Kidney (tissue), 14 donors: ENCODE measurements around the gene NFIA. TPM values are rescaled to one million over a fixed set of nuclear protein-coding genes. Genes with fewer than 3 reads are reported as not detected.

Experiments used
- DNase-seq, 5 donors: peaks; one replicate each; pipeline ENCODE4 v3.0.0-alpha.2; 2013 to 2020
- FAIRE-seq: peaks from 2 replicates; lab custom pipeline; 2012; peaks lifted over from hg19 to GRCh38; lab: Jason Lieb, UNC
- H3K27ac ChIP-seq, 2 donors: one replicate each; pipeline ENCODE4 v1.7.0; 2013; ENCODE audit warnings: low read depth in 2 of 2, low read length in 2 of 2, inconsistent platforms in 1 of 2
- H3K27me3 ChIP-seq: one replicate; pipeline ENCODE4 v1.7.1; 2013; ENCODE audit warnings: low read length, inconsistent platforms; ENCODE audit not compliant: control insufficient read depth, insufficient read depth
- H3K36me3 ChIP-seq, 3 donors: one replicate each; pipeline versions ENCODE4 v1.7.0 to v1.7.1; 2013; ENCODE audit warnings: low read length in 3 of 3, control low read depth in 1 of 3, inconsistent platforms in 1 of 3; ENCODE audit not compliant: insufficient read depth in 3 of 3, control insufficient read depth in 2 of 3
- H3K4me1 ChIP-seq, 3 donors: one replicate each; pipeline versions ENCODE4 v1.7.0 to v1.7.1; 2013; ENCODE audit warnings: low read length in 3 of 3, inconsistent platforms in 1 of 3, low read depth in 1 of 3; ENCODE audit not compliant: control insufficient read depth in 2 of 3, insufficient read depth in 2 of 3
- H3K4me3 ChIP-seq, 3 donors: one replicate each; pipeline versions ENCODE4 v1.7.0 to v1.8.1; 2013; ENCODE audit warnings: low read length in 3 of 3, control low read depth in 1 of 3, inconsistent platforms in 1 of 3
- H3K9ac ChIP-seq, 3 donors: one replicate each; pipeline versions ENCODE4 v1.7.0 to v1.7.1; 2013; ENCODE audit warnings: low read length in 3 of 3, control low read depth in 1 of 3, inconsistent platforms in 1 of 3
- H3K9me3 ChIP-seq, 3 donors: one replicate each; pipeline versions ENCODE4 v1.7.0 to v1.7.1; 2013; ENCODE audit warnings: low read length in 3 of 3, control low read depth in 1 of 3, inconsistent platforms in 1 of 3; ENCODE audit not compliant: control insufficient read depth in 2 of 3, insufficient read depth in 1 of 3
- CTCF ChIP-seq: IDR thresholded peaks from 3 replicates; pipeline ENCODE4 v1.5.1; 2012; ENCODE audit warnings: mild to moderate bottlenecking, moderate library complexity, borderline replicate concordance; ENCODE audit not compliant: insufficient read depth; ENCODE audit errors: extremely low read depth
- intact Hi-C: fragments of 100-400 bp; cut with DNase I; formaldehyde crosslinking; loops from one replicate; pipeline ENCODE4 v1.11.1; 2022
- polyA plus RNA-seq: library from polyadenylated mRNA; stranded (reverse); fragments of 350-450 nt; fragmentation: Illumina TruSeq; extraction: RNeasy Lipid Tissue Mini Kit (QIAGEN cat#74804); gene quantifications from one replicate; pipeline ENCODE4 v1.2.3, GENCODE V29; 2014; ENCODE audit warnings: low read depth, low replicate concordance; ENCODE audit not compliant: insufficient read depth
- total RNA-seq: library from RNA; stranded (reverse); fragmentation: NEBNext Ultra II Directional; extraction: Animal tissue kit (Norgen Biotek cat#: 25700); gene quantifications from one replicate; pipeline ENCODE4 v1.2.1, GENCODE V29; 2021
- donor health status: control.
- donor health status: control.
- donor health status: control.
- donor health status: control.
- donor health status: control.
- donor health status: DM: yes; HTN: yes; CAD: no.
- donor health status: Normal renal cell carcinoma (clear cell type).

Gene NFIA
- total and polyA plus RNA-seq, 2 donors from 2014 or later = 4.8 to 87.5 TPM

- TF ChIP-seq CTCF = no peak
- no peaks in the 10 kb centered on the region for H3K36me3 ChIP-seq
- intact Hi-C loops = no loop called here
- H3K27ac ChIP-seq = peak overlapping the region; percentile 45 to 87
- no peaks in the 10 kb centered on the region for H3K27me3 ChIP-seq
- FAIRE-seq = no peak
- H3K4me3 ChIP-seq = peak overlapping the region; percentile 72 to 89 (median 83)
- DNase-seq = peak; percentile 93 to 97 (median 95)
- H3K9ac ChIP-seq = peak overlapping the region; percentile 8 to 83 (median 8)
- H3K4me1 ChIP-seq = peaks cover 0 to 28% (median 16%) of the 10 kb centered on the region in 3 donors
- no peaks in the 10 kb centered on the region for H3K9me3 ChIP-seq
Measured at GRCh38 chr1:61076728-61077675, 5.4 kb upstream of the NFIA start.

- H3K27me3 ChIP-seq = no peaks in the 10 kb centered on the region
- H3K4me3 ChIP-seq = peak overlapping the region; percentile 72 to 89 (median 83)
- no peaks in the 10 kb centered on the region for H3K36me3 ChIP-seq
- H3K27ac ChIP-seq = peak overlapping the region; percentile 51 to 87
- peak overlapping the region in 2 of 3 donors; percentile 38 to 83 for H3K9ac ChIP-seq
- peaks cover 0 to 28% (median 16%) of the 10 kb centered on the region in 3 donors for H3K4me1 ChIP-seq
- no peaks in the 10 kb centered on the region for H3K9me3 ChIP-seq
- TF ChIP-seq CTCF = no peak
- peak; percentile 91 to 100 (median 96) for DNase-seq
- peak; percentile 98 for FAIRE-seq
- intact Hi-C loops = no loop called here
Measured at GRCh38 chr1:61077676-61078541, 4.5 kb upstream of the NFIA start.

GRCh38 chr1:61078618-61079295 lies 3.6 kb upstream of the NFIA start:
- peak overlapping the region in 2 of 3 donors; percentile 38 to 83 for H3K9ac ChIP-seq
- no peaks in the 10 kb centered on the region for H3K9me3 ChIP-seq
- H3K4me3 ChIP-seq = peak overlapping the region; percentile 72 to 89 (median 83)
- H3K36me3 ChIP-seq = no peaks in the 10 kb centered on the region
- FAIRE-seq = no peak
- intact Hi-C loops = no loop called here
- peak overlapping the region; percentile 51 to 78 for H3K27ac ChIP-seq
- peak in 2 of 5 donors; percentile 33 to 57 for DNase-seq
- peaks cover 0 to 28% (median 16%) of the 10 kb centered on the region in 3 donors for H3K4me1 ChIP-seq
- H3K27me3 ChIP-seq = no peaks in the 10 kb centered on the region
- no peak for TF ChIP-seq CTCF
